ENCODE measurements around the gene PTPRO. TPM values are rescaled to one million over a fixed set of nuclear protein-coding genes. Genes with fewer than 3 reads are reported as not detected.

PTPRO gene
- total and polyA plus RNA-seq, 8 donors, result 0.35 to 11.6 (median 0.68) TPM; not detected in 3

- H3K4me3 ChIP-seq, result no peak overlapping the region
- intact Hi-C loops (cut with DNase I; ENCODE audit: low total_unique reads), result no loop called here
- DNase-seq, result no peak
- H3K4me1 ChIP-seq, result no peaks in the 10 kb centered on the region
- TF ChIP-seq EP300 (IDR thresholded peaks at IDR 0.05) (no peak), CTCF (IDR thresholded peaks at IDR 0.05) (no peak)
- no peaks in the 10 kb centered on the region for H3K27me3 ChIP-seq
- WGBS, 5 donors, result 55 to 77% (median 68%) methylated on average over 2 of the region's 2 CpGs
- H3K36me3 ChIP-seq, result no peaks in the 10 kb centered on the region
- no peaks in the 10 kb centered on the region for H3K9me3 ChIP-seq
- H3K27ac ChIP-seq, result no peak overlapping the region
Measured at GRCh38 chr12:15423629-15424028, 101.3 kb downstream of the PTPRO start.

GRCh38 chr12:15427913-15428312, 105.6 kb downstream of the PTPRO start:
- no peaks in the 10 kb centered on the region for H3K27me3 ChIP-seq
- no peaks in the 10 kb centered on the region for H3K36me3 ChIP-seq
- no peaks in the 10 kb centered on the region for H3K9me3 ChIP-seq
- no peak overlapping the region for H3K27ac ChIP-seq
- DNase-seq, result no peak
- WGBS, 5 donors, result 84 to 96% (median 95%) methylated on average over 2 of the region's 2 CpGs
- intact Hi-C loops (cut with DNase I; ENCODE audit: low total_unique reads), result no loop called here
- H3K4me3 ChIP-seq, result no peak overlapping the region
- no peaks in the 10 kb centered on the region for H3K4me1 ChIP-seq
- no peak for TF ChIP-seq POLR2A (IDR thresholded peaks at IDR 0.05)
- no peak for TF ChIP-seq EP300 (IDR thresholded peaks at IDR 0.05)
- no peak for TF ChIP-seq POLR2AphosphoS5 (IDR thresholded peaks at IDR 0.05)
- TF ChIP-seq CTCF (IDR thresholded peaks at IDR 0.05), result no peak

GRCh38 chr12:15428632-15429031, 106.3 kb downstream of the PTPRO start:
- 50 to 68% (median 64%) methylated on average over 2 of the region's 2 CpGs for WGBS, 5 donors
- no peak for DNase-seq
- H3K9me3 ChIP-seq, result no peaks in the 10 kb centered on the region
- intact Hi-C loops (cut with DNase I; ENCODE audit: low total_unique reads), result no loop called here
- no peaks in the 10 kb centered on the region for H3K4me1 ChIP-seq
- TF ChIP-seq POLR2AphosphoS5 (IDR thresholded peaks at IDR 0.05), result no peak
- no peak for TF ChIP-seq POLR2A (IDR thresholded peaks at IDR 0.05)
- no peak for TF ChIP-seq EP300 (IDR thresholded peaks at IDR 0.05)
- TF ChIP-seq CTCF (IDR thresholded peaks at IDR 0.05), result no peak
- no peaks in the 10 kb centered on the region for H3K27me3 ChIP-seq
- no peak overlapping the region for H3K27ac ChIP-seq
- no peak overlapping the region for H3K4me3 ChIP-seq
- no peaks in the 10 kb centered on the region for H3K36me3 ChIP-seq

- Histone ChIP-seq H3K4me3 (no peak overlapping the region), H3K36me3 (no peaks in the 10 kb centered on the region), H3K4me1 (no peaks in the 10 kb centered on the region), H3K27me3 (no peaks in the 10 kb centered on the region), H3K27ac (no peak overlapping the region), H3K9me3 (no peaks in the 10 kb centered on the region)
- intact Hi-C loops (cut with DNase I; ENCODE audit: low total_unique reads), result no loop called here
- 88 to 98% (median 97%) methylated on average over 1 of the region's 1 CpG for WGBS, 5 donors
- DNase-seq, result no peak
- TF ChIP-seq CTCF (IDR thresholded peaks at IDR 0.05) (no peak), POLR2A (IDR thresholded peaks at IDR 0.05) (no peak), POLR2AphosphoS5 (IDR thresholded peaks at IDR 0.05) (no peak), EP300 (IDR thresholded peaks at IDR 0.05) (no peak)
Measured at GRCh38 chr12:15429262-15429661, 107.0 kb downstream of the PTPRO start.
